GM19452 (cell line): ENCODE results near the gene DPH3.

Experiments
- ATAC-seq: cut with Tn5 transposase; IDR thresholded peaks from one replicate; pipeline ENCODE4 v1.9.1; 2021; ENCODE audit not compliant: unreplicated experiment

DPH3 gene

GRCh38 chr3:16236856-16237393 lies 27.8 kb downstream of the DPH3 start:
- no peak for ATAC-seq

- no peak for ATAC-seq
Observed at GRCh38 chr3:16236030-16236639, 28.6 kb downstream of the DPH3 start.

- ATAC-seq, result no peak
Observed at GRCh38 chr3:16234281-16234680, 30.5 kb downstream of the DPH3 start.

- no peak for ATAC-seq
Observed at GRCh38 chr3:16233806-16234205, 30.9 kb downstream of the DPH3 start.

GRCh38 chr3:16231983-16232382 lies 32.8 kb downstream of the DPH3 start:
- no peak for ATAC-seq

GRCh38 chr3:16229681-16230080 lies 35.1 kb downstream of the DPH3 start:
- no peak for ATAC-seq

GRCh38 chr3:16227566-16227965 lies 37.2 kb downstream of the DPH3 start:
- no peak for ATAC-seq

GRCh38 chr3:16224325-16224724 lies 40.4 kb downstream of the DPH3 start:
- no peak for ATAC-seq

GRCh38 chr3:16222547-16222946 lies 42.2 kb downstream of the DPH3 start:
- no peak for ATAC-seq

- ATAC-seq, result no peak
Observed at GRCh38 chr3:16221990-16222389, 42.8 kb downstream of the DPH3 start.

GRCh38 chr3:16219777-16220176 lies 45.0 kb downstream of the DPH3 start:
- no peak for ATAC-seq

GRCh38 chr3:16216373-16216935 lies 48.3 kb downstream of the DPH3 start:
- no peak for ATAC-seq

GRCh38 chr3:16214366-16214765 lies 50.4 kb downstream of the DPH3 start:
- ATAC-seq, result no peak

- ATAC-seq, result no peak
Observed at GRCh38 chr3:16211176-16211904, 53.4 kb downstream of the DPH3 start.
